Raji (cell line): Measurements from ENCODE around the gene ACSS2.

Experiments
- POLR2A ChIP-seq: IDR thresholded peaks from 2 replicates; pipeline ENCODE4 v1.6.1; 2011; ENCODE audit warnings: low read depth, low read length, control low read depth; ENCODE audit not compliant: insufficient read depth

The ACSS2 gene

DNA sequence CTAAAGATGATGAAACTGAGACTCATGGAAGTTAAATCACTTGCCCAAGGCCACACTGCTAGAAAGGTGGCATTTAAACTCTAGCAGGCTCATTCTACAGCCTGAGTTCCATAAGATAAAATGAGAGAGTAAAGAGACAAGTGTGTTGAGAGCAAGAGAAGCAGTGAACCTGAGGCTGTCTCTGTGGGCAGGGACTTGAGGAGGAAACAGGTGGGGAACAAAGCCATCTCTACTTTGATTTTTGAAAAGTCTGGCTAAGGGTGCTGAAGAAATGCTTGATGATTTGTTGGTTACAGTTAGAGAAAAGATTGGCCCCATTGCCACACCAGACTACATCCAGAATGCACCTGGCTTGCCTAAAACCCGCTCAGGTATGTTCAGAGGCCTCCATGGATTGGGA, 50.2 kb downstream of the ACSS2 start:
- no peak for TF ChIP-seq POLR2A

DNA sequence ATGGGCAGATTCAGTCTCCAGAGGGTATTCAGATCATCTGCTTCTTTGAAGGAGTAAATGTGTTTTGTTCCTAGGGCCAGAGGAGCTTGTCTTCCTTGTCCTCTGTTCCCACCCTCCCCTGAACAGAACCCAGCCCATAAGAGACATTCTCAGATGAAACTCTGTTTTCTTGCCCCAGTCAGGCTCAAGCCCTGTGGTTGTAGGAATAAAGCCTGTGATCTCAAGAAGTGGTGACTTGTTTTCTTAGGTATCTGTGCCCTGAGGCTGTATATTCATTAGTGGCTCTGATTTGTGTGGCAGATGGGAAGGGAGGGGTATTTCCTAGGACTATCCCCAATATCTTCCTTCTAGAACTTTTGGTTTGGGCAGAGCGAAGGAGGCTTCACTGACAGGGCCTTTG, 51.3 kb downstream of the ACSS2 start:
- TF ChIP-seq POLR2A, result no peak

DNA sequence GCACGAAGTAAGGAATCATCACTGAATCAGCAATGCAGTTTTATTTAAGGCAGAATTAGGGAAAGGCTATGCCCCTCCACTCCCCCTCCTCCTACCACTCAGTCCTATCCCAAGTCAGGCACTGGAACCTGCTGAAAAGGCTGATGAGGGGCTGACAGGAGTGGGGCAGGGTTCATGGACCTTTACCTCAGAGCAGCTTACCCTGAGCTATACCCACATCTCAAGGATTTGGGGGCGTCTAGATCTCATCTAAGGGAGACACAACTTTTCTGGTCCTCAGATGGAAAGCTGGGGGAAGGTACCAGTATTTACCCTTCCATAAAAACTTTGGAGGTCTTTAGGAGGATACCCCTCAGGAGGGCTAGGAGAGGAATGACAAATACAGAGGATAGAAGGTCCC, 52.0 kb downstream of the ACSS2 start:
- no peak for TF ChIP-seq POLR2A

DNA sequence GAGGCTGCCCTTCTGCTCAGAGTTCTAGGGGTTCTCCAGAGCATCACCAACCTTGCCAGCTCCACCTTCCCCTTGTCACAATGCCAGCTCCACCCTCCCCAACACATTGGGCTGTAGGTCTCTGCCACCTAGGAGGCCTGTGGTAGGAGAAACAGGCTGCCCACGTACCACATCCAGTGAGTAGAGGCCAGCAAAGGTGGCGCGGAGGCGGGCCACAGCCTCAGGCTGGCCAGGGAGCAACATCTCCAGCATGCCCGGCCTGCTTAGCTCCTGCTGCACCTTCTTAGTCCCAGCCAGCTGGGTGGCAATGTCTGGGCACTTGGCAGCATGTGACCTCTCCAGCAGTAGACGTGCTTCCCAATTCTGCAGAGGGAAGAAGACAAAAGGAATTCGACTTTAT, 55.4 kb downstream of the ACSS2 start:
- no peak for TF ChIP-seq POLR2A

DNA sequence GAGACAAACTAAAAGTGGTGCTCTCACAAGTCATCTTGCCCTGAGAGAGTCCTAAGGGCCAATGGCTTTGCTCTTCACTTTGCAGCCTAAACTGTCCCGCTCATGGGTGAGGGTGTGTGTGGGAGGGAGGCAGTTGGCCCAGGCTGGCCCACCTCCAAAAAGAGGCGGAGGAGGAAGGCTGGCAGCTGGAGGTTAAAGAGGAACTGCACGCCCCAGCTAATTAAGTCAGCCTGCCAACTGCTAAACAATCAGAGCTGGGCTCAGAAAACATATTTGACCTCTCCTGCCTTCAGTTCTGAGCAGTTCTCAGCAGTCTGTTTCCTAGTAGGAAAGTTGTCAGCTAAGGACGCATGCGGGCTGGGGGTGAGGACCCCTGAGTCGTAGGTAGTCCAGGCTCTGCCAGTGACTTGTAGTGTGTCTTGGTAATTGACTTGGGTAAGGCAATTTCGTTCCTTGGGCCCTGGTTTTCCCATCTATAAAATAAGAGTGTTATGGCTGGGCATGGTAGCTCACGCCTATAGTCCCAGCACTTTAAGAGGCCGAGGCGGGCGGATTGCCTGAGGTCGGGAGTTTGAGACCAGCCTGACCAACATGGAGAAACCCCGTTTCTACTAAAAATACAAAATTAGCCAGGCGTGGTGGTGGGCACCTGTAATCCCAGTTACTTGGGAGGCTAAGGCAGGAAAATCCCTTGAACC, 62.2 kb downstream of the ACSS2 start:
- no peak for TF ChIP-seq POLR2A

DNA sequence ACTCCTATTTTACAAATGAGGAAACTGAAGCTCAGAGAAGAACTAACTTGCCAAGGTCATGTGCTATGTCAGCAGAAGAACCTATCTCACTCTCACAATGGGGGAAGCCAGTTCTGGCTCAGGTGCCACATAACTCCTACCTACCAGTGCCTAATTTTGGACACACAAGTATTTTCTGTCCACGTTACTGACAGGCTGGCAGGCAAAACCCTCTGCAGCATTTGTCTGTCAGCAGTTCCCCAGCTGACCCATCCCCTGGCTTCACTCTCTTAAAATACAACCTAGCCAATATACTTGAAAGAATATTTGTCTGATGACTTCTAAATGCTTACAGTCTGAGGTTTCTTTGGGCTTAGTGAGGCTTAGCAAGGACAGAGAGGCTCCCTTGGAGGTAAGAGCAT, 63.7 kb downstream of the ACSS2 start:
- TF ChIP-seq POLR2A, result no peak

DNA sequence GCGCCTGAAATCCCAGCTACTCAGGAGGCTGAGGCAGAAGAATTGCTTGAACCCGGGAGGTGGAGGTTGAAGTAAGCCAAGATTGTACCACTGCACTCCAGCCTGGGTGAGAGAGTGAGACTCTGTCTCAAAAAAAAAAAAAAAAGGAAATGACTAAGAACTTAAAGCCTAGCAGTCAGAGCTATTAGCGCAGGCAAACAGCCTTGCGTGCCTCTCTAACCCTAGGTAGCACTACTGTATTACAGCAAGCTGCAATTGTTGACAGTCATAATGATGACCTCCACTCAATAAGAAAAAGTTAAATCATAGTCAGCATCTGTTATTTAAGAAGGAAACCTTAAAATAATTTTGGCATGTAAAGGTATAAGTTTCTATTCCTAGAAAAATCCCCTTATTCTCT, 64.8 kb downstream of the ACSS2 start:
- TF ChIP-seq POLR2A, result no peak

DNA sequence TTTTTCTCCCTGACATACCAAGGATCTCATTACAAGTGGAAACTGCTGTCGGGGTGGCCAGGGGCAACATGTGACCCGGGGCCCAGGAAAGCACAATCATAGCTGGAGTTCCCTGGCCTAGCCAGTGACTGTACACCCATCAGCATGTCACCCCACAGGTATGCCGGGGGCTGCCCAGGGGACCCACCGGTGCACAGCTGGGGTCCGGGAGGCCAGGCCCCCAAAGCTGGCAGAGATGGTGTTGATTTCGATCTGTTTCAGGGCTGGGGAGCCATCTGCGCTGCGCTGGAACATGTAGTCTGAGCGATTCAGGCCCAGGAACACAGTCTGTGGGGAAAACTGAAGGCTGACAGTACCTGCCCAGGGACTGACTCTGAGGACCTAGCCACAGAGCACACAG, 65.9 kb downstream of the ACSS2 start:
- no peak for TF ChIP-seq POLR2A

DNA sequence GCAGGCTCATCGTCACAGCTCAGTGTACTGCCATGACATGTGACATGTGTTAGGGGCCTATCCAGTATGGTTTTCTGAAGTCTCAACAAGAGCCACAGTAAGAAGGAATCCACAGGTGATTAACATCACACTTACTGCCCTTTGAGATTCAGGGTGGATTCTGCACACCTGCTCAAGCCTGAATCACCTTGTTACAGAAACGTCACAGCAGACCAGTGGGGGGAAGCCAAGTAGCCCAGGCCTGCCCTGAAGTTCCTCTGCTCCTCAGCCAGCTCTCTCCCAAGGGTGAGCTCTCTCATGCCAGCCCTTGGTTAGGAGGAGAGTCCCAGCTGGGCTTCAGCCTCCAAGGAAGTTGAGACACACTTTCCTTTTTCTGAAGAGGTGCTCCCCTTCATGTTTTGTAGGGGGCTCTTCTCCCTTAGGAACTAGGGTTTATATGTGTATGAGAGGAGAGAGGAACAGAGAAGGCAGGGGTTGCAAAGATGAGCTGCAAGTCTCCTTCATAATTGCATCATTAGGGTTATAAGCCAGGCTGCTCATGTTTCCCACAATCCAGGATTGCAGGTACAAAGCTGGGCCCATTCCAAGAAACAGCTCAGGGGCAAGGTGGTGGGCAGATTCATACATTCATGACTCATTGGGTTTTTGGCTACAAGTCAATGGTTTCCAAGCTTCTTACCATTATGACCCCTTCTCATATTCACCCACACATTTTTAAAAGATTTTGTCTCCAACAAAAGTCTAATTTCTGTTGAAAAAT, 67.6 kb downstream of the ACSS2 start:
- TF ChIP-seq POLR2A, result no peak

DNA sequence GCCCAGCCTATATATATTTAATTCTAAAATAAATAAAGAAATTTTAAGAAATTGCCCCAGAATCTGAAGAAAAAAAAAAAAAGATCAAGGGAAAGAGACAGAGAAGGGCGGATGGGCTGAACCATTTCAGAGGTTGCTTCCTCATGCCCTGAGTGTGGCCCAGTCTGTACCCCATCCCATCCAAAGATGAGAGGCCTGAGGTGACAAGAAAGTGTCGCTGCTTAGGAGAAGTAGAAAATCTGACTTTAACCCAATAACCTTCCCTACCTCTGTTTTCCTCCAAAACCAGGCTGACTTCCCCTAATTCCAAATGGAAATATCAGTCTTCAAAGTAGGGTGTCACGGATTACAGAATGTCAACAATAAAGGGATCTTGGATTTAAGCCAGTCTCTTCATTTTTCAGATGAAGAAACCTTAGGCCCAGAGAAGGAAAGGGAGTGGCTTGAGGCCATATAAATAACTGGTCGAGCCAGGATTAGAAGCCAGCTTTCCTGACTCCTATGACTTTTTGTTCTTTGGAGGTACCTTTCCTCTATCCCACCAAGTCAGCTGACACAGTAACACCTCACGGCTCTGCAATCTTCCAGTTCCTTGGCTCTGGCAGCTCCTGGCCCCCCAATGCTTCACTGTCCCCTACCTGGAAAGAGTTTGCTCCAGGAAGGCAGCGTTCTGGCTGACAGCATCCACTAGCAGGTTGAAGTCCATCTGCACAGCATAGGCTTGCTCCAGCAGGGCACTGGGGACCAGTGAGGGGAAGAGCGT, 69.1 kb downstream of the ACSS2 start:
- TF ChIP-seq POLR2A, result no peak

DNA sequence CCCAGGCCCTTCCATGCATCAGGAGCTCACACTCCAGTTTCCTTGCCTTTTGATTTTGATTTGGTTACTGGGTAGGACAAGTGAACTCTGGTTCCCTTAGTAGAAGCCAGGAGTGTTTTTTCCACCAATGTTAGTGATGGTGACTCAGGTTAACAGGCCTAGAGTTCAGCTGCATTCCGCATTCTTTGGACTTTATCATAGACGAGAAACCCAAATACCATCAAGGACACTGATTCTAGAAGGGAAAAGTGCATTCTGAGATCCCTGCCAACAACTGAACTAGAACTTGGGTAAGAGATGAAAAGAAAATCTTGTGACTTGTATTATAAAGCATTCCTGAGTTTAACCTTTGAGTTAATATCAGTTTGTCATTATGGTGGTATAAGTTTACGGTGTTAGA, 70.2 kb downstream of the ACSS2 start:
- no peak for TF ChIP-seq POLR2A

DNA sequence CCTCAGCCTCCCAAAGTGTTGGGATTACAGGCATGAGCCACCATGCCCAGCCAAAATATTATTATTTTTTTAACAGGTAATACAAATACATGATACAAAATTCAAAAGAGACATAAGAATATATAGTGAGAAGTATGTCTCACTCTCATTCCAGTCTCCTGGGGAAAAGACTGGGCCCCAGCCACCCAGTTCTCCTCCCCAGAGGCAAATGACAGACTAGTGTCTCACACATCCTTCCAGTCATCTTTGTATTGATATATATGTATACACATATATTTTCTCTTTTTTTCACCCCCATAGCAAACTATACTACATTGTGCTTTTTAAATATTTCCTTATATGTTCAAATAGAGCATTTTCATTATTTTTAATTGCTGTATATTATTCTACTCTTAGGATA, 70.9 kb downstream of the ACSS2 start:
- no peak for TF ChIP-seq POLR2A

DNA sequence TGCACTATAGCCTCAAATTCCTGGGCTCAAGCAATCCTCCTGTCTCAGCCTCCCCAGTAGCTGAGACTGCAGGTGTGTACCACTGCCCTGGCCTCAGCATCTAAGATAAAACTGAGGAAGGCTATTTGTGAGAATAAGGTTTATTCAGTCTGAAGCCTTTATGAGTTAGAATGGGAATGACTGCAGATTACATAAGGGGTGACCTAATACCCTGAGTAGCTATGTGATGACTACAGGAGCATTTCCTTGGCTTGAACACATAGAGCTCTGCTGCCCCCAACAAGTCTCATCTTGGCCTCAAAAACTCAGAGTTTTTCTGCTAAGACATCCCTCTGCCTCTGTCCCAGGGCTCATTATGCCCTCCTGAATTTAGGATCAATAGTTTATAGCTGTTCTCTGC, 71.6 kb downstream of the ACSS2 start:
- TF ChIP-seq POLR2A, result no peak

DNA sequence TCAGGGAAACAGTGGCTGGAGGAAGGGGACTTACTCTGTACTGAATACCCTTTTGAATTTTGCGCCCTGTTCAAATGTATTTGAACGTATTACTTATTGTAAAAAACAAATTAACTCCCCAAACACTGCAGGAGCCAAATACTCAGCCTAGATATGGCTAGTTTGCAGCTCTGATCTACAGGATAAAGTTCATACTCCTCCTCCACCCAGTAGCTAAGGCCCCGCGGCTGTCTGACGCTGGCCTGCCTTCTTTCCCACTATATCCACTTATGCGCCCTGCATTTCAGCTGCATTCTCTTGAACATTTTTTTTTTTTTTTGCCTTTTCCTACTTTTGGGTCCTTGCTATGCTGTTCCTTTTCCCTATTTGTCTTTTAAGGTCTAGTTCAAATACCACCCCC, 72.7 kb downstream of the ACSS2 start:
- TF ChIP-seq POLR2A, result no peak

DNA sequence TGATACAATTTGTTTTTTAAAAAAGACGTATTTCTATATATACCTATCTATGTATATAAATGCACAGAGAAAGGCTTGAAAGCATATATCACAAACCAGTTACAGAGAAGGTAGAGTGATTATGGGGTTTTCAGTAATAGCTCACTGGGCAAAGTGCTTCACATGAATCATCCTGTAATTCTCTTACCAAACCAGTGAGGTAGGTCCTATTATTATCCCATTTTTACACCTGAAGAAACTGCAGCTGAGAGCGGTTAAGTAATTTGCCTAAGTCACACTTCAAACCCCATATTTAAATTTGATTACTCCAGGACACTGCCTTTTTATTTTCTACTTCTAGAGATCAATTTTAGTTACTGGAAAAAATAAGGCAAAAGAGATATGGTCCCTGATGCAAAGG, 74.8 kb downstream of the ACSS2 start:
- TF ChIP-seq POLR2A, result no peak

DNA sequence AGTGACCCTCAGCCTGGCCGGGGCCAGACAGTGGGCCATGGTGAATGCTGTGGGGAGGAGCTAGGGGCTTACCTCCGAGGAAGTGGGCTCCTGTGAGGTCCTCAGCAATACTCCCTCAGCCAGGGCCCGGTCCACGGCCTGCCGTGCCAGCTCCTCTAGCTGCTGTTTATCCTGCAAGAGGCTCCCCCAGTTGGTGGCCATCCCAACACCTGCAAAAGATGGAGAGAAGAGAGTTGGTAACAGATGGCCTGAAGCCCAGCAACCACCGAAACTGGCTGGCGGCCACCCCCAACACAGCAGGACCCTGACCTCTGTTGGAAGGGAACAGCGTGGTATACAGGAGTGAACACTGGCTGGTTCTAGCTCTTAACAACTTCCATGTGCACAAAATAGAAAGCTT, 75.2 kb downstream of the ACSS2 start:
- no peak for TF ChIP-seq POLR2A
